GM08714 (cell line): ENCODE results near the gene ZNF76.
"Not testable (repeated sequence)": the region's sequence is repeated elsewhere in the genome, so short reads cannot be mapped to it uniquely, and the experiment has no call there.

Experiments
- H3K4me3 ChIP-seq: fragments of 200-500 bp; sonication (Bioruptor generic); 2 replicates; pipeline ENCODE4 v1.5.1; 2014; ENCODE audit warnings: mild to moderate bottlenecking, low read length, inconsistent platforms
- ZNF274 ChIP-seq: IDR thresholded peaks from 2 replicates; pipeline ENCODE4 v1.6.1; 2012; ENCODE audit warnings: mild to moderate bottlenecking, low read depth, low read length

Gene ZNF76

GRCh38 chr6:35311390-35312075, 52.0 kb downstream of the ZNF76 start:
- TF ChIP-seq ZNF274: no peak
- H3K4me3 ChIP-seq: no peak overlapping the region; the same call in 1 of the 2 replicates

GRCh38 chr6:35312076-35312800, 52.7 kb downstream of the ZNF76 start:
- H3K4me3 ChIP-seq: no peak overlapping the region
- no peak for TF ChIP-seq ZNF274

- no peak overlapping the region for H3K4me3 ChIP-seq
These were observed 53.3 kb downstream of the ZNF76 start for GRCh38 chr6:35312807-35313206.

DNA sequence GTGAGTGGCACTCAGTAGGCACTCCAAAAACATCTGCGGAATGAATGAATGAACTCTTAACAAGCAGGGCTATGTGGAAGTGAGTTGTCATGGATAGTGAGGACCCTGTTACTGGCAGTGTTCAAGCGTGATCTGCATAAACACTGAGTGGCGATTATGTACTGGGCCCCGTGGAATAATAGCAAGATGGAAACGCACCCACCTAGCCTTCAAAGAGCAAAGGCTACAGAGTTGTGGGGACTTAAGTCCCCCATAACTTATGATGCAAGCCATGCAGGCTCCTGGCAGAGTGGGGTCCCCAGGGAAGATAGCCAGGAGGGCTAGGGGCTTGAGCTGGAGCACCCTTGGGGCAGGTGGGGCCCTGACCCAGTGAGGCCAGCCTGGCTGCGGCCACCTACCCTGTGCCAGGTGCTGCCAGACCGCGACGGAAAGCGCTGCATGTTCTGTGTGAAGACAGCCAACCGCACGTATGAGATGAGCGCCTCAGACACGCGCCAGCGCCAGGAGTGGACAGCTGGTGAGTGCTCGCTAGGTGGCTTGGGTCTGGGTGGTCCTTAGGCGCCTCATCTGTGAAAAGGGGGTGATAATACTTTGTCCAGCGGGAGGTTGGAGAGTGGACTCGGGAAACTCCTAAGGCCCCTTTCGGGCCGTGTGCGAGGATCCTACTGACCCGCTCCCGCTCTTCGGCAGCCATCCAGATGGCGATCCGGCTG, 58.1 kb downstream of the ZNF76 start:
- no peak for TF ChIP-seq ZNF274
- H3K4me3 ChIP-seq: no peak overlapping the region

More at GRCh38 chr6:35312807-35313206, 53.3 kb downstream of the ZNF76 start:
- no peak for TF ChIP-seq ZNF274

DNA sequence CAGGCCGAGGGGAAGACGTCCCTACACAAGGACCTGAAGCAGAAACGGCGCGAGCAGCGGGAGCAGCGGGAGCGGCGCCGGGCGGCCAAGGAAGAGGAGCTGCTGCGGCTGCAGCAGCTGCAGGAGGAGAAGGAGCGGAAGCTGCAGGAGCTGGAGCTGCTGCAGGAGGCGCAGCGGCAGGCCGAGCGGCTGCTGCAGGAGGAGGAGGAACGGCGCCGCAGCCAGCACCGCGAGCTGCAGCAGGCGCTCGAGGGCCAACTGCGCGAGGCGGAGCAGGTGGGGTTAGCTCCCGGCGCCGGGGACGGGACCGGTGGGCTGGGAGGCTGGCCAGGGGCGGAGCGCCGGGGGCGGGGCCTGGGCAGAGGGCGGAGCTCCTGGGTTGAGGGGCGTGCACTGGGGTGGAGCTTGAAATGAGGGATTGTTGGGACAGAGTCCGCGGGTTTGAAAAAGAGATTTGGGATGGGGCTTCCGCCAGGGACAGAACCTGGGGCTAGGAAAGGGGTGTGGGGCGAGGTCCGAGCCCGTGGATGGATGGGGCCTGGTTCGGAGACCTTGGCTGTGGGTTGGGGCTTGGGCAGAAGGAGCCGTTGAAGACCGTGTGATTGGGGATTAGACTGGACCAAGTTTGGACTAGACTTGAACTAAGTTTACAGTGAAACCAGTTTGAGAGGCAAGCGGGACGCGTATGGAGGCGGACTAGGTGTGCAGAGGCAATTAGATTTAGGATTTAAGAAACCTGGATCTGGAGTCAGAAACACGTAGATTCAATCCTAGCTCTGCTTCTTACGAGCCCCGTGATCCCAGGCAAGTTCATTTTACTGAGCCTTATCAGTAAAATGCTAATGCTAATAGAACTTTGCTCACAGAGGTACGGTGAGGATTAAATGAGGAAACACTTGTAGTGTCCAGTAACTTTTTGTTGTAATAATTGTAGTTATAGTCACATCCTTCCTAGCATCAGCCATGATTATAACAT, 58.9 kb downstream of the ZNF76 start:
- no peak for TF ChIP-seq ZNF274
- peak overlapping the region; percentile 23; the same call in 1 of the 2 replicates for H3K4me3 ChIP-seq

DNA sequence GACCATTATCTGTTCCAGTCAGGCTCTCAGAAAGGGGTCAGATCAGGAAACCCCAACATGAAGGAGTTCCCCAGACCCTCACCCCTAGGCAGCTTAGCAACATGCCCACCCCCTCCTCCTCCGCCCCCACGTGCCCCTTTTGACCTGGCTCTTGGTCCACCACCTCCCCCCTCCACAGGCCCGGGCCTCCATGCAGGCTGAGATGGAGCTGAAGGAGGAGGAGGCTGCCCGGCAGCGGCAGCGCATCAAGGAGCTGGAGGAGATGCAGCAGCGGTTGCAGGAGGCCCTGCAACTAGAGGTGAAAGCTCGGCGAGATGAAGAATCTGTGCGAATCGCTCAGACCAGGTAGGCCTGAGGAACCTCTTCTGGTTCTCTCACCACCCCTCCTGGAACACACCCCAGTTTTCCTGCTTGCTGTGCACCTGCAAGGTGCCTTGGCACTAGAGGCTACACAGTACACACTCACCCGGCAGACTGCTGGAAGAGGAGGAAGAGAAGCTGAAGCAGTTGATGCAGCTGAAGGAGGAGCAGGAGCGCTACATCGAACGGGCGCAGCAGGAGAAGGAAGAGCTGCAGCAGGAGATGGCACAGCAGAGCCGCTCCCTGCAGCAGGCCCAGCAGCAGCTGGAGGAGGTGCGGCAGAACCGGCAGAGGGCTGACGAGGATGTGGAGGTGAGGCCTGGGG, 60.0 kb downstream of the ZNF76 start:
- no peak overlapping the region for H3K4me3 ChIP-seq
- TF ChIP-seq ZNF274: no peak

DNA sequence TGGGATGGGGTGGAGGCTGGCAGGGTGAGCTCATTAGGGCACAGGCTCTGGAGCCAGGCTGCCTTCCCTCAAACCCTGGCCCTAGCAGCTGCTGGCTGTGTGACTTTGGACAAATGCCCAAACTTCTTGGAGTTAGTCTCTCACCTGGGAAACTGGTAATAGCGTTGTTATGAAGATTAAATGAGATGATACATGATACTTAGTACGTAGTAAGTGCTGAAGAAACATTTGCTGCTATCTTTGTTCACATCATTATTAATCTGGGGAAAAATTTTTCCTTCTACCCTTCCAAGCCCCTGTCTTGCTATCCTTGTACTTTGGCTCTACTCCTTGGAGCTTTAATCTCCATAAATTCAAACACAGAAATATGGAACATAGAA, 60.5 kb downstream of the ZNF76 start:
- no peak overlapping the region for H3K4me3 ChIP-seq

GRCh38 chr6:35321091-35321490, 61.6 kb downstream of the ZNF76 start:
- no peak overlapping the region for H3K4me3 ChIP-seq
- no peak for TF ChIP-seq ZNF274

More for the DNA sequence above, 60.5 kb downstream of the ZNF76 start:
- no peak for TF ChIP-seq ZNF274

DNA sequence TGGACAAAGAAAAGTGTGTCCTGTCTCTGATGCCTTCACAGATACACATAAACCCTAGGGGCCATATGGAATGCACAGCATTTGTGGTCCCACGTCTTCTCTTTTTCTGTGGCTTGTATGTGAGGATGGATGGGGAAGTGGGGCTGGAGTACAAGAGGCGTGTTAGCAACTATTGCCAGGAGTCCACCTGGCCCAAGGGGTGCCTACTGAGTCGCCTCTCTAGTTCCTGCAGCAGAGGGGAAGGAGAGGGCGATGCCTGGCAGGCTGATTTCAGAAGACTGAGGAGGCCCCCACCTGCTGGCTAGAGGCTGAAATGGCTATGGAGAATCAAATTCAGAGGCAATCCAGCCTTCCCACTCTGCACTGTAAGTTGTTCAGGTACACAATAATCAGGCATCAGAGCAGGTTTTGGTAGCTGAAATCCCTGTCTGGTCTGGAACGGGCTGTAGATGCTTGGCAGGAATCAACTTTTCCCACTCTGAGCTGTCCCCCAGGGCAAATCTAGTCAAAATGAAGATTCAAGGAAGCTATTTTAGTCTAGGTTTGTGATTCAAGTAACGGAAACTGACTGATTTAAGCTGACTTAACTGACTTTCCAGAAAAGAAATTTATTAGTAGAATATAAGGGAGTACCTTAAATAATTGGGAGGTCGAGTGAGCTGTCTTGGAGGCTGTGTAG, 68.0 kb downstream of the ZNF76 start:
- TF ChIP-seq ZNF274: no peak
- no peak overlapping the region for H3K4me3 ChIP-seq

- no peak overlapping the region for H3K4me3 ChIP-seq
- TF ChIP-seq ZNF274: no peak
These were observed 68.7 kb downstream of the ZNF76 start for GRCh38 chr6:35328108-35328723.

GRCh38 chr6:35328965-35329364, 69.4 kb downstream of the ZNF76 start:
- not testable (repeated sequence) for H3K4me3 ChIP-seq

DNA sequence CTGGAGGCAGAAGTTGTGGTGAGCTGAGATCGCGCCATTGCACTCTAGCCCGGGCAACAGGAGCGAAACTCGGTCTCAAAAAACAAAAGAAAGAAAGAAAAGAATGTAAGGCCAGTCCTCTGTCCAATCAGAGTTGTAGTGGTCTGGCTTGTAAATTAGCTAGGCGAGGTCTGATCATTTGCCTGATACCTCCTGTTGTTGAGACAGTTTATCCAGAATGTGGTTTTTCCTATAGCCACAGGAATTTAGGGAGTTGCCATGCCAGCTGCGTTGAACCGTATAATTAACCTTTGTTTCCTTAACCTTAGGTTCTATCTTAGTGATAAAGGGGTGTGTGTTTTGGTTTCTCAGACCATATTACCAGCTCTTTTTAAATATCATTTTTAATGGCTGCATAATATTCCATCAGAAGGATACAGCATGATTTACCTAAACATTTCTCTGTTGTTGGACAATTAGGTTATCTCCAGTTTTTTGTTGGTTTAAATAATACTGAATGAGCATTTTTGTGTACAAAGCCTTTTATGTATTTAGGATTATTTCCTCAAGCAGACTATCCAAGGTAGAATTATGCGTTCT, 71.1 kb downstream of the ZNF76 start:
- H3K4me3 ChIP-seq: no peak overlapping the region
- no peak for TF ChIP-seq ZNF274

DNA sequence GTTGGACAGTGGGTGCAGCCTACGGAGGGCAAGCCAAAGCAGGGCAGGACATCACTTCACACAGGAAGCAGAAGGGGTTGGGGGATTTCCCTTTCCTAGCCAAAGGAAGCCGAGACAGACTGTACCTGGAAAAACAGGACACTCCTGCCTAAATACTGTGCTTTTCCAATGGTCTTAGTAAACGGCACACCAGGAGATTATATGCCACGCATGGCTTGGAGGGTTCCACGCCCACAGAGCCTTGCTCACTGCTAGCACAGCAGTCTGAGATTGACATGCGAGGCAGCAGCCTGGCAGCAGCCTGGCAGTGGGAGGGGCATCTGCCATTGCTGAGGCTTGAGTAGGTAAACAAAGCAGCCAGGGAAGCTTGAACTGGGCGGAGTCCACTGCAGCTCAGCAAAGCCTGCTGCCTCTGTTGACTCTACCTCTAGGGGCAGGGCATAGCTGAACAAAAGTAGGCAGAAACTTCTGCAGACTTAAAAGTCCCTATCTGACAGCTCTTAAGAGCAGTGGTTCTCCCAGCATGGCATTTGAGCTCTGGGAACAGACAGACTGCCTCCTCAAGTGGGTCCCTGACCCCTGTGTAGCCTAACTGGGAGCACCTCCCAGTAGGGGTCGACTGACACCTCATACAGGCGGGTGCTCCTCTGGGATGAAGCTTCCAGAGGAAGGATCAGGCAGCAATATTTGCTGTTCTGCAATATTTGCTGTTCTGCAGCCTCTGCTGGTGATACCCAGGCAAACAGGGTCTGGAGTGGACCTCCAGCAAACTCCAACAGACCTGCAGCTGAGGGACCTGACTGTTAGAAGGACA, 72.7 kb downstream of the ZNF76 start:
- H3K4me3 ChIP-seq: not testable (repeated sequence)
